Astrocyte (in vitro differentiated cells and primary cell): ENCODE data around the gene NSMCE1. TPM values are rescaled to one million over a fixed set of nuclear protein-coding genes. Genes with fewer than 3 reads are reported as not detected.

Source experiments
- DNase-seq: peaks from one replicate; pipeline ENCODE4 v3.0.0-alpha.2; 2010; ENCODE audit warnings: low read depth
- FAIRE-seq: peaks from 2 replicates; lab custom pipeline; 2011; peaks lifted over from hg19 to GRCh38; lab: Jason Lieb, UNC
- H2AFZ ChIP-seq: 2 replicates; pipeline ENCODE4 v1.6.0; 2012; ENCODE audit warnings: low read depth, low read length, inconsistent platforms
- H3K27ac ChIP-seq: 2 replicates; pipeline ENCODE4 v1.5.1; 2011; ENCODE audit warnings: low read depth, low read length, inconsistent platforms
- H3K27me3 ChIP-seq: 2 replicates; pipeline ENCODE4 v1.6.0; 2011; ENCODE audit warnings: low read length, inconsistent platforms; ENCODE audit not compliant: insufficient read depth
- H3K36me3 ChIP-seq: 2 replicates; pipeline ENCODE4 v1.5.1; 2011; ENCODE audit warnings: low read length, inconsistent platforms; ENCODE audit not compliant: insufficient read depth
- H3K4me1 ChIP-seq: 2 replicates; pipeline ENCODE4 v1.5.1; 2011; ENCODE audit warnings: low read length, inconsistent platforms; ENCODE audit not compliant: insufficient read depth
- H3K4me2 ChIP-seq: 2 replicates; pipeline ENCODE4 v1.6.0; 2012; ENCODE audit warnings: low read length, inconsistent platforms
- H3K4me3 ChIP-seq: 2 replicates; pipeline ENCODE4 v1.5.1; 2011; ENCODE audit warnings: low read depth, mild to moderate bottlenecking, low read length, inconsistent platforms; ENCODE audit not compliant: insufficient read depth
- H3K79me2 ChIP-seq: 2 replicates; pipeline ENCODE4 v1.6.0; 2012; ENCODE audit warnings: mild to moderate bottlenecking, low read length, inconsistent platforms; ENCODE audit not compliant: insufficient read depth
- H3K9ac ChIP-seq: 2 replicates; pipeline ENCODE4 v1.6.0; 2012; ENCODE audit warnings: mild to moderate bottlenecking, low read length, inconsistent platforms
- H3K9me3 ChIP-seq: 2 replicates; pipeline ENCODE4 v1.5.1; 2012; ENCODE audit warnings: low read depth, mild to moderate bottlenecking, low read length, inconsistent platforms; ENCODE audit not compliant: insufficient read depth
- H4K20me1 ChIP-seq: 2 replicates; pipeline ENCODE4 v1.6.0; 2012; ENCODE audit warnings: low read length, inconsistent platforms; ENCODE audit not compliant: insufficient read depth
- H3K27ac Mint-ChIP-seq: one replicate; pipeline ENCODE4 v1.8.0; 2021; ENCODE audit warnings: mild to moderate bottlenecking, mixed read lengths; ENCODE audit not compliant: unreplicated experiment
- H3K27me3 Mint-ChIP-seq: one replicate; pipeline ENCODE4 v1.8.0; 2021; ENCODE audit warnings: low read depth, mixed read lengths; ENCODE audit not compliant: unreplicated experiment
- H3K36me3 Mint-ChIP-seq: one replicate; pipeline ENCODE4 v1.8.0; 2021; ENCODE audit warnings: low read depth, mixed read lengths; ENCODE audit not compliant: unreplicated experiment
- H3K4me1 Mint-ChIP-seq: one replicate; pipeline ENCODE4 v1.8.0; 2021; ENCODE audit warnings: low read depth, mixed read lengths; ENCODE audit not compliant: unreplicated experiment
- H3K4me3 Mint-ChIP-seq: one replicate; pipeline ENCODE4 v1.8.0; 2021; ENCODE audit warnings: mild to moderate bottlenecking, moderate library complexity, mixed read lengths; ENCODE audit not compliant: unreplicated experiment
- H3K9me3 Mint-ChIP-seq: one replicate; pipeline ENCODE4 v1.8.0; 2021; ENCODE audit warnings: mild to moderate bottlenecking, mixed read lengths; ENCODE audit not compliant: unreplicated experiment
- CTCF ChIP-seq: IDR thresholded peaks from 2 replicates; pipeline ENCODE4 v1.5.1; 2011; ENCODE audit warnings: low read depth, mild to moderate bottlenecking, inconsistent platforms, low read length, moderate library complexity; ENCODE audit not compliant: insufficient read depth
- EZH2 ChIP-seq: IDR thresholded peaks from 2 replicates; pipeline ENCODE4 v1.6.1; 2012; ENCODE audit warnings: mild to moderate bottlenecking, low read length, inconsistent platforms; ENCODE audit not compliant: insufficient read depth
- total RNA-seq: library from RNA; stranded (reverse); gene quantifications from 2 replicates; pipeline ENCODE4 v1.2.1, GENCODE V29; 2021

NSMCE1 gene
- total RNA-seq, 1 donor from 2014 or later, result 12.1 TPM

- H3K4me1 ChIP-seq, result peaks cover 22% of the 10 kb centered on the region
- H3K4me1 Mint-ChIP-seq, result peaks cover 25% of the 10 kb centered on the region
- H3K27ac Mint-ChIP-seq, result no peak overlapping the region
- H2AFZ ChIP-seq, result no peak overlapping the region
- H3K27me3 ChIP-seq, result no peaks in the 10 kb centered on the region
- no peak overlapping the region for H3K4me3 Mint-ChIP-seq
- no peaks in the 10 kb centered on the region for H3K27me3 Mint-ChIP-seq
- no peaks in the 10 kb centered on the region for H3K36me3 Mint-ChIP-seq
- H3K9ac ChIP-seq, result no peak overlapping the region
- H3K27ac ChIP-seq, result no peak overlapping the region
- H4K20me1 ChIP-seq, result no peaks in the 10 kb centered on the region
- H3K79me2 ChIP-seq, result peaks cover 12% of the 10 kb centered on the region
- no peaks in the 10 kb centered on the region for H3K36me3 ChIP-seq
- no peak for DNase-seq
- no peak overlapping the region for H3K4me3 ChIP-seq
- no peaks in the 10 kb centered on the region for H3K9me3 ChIP-seq
- no peak for TF ChIP-seq EZH2
- TF ChIP-seq CTCF, result no peak
- no peaks in the 10 kb centered on the region for H3K9me3 Mint-ChIP-seq
- FAIRE-seq, result no peak
- H3K4me2 ChIP-seq, result no peak overlapping the region
Observed at GRCh38 chr16:27256861-27257260, 11.7 kb downstream of the NSMCE1 start.

GRCh38 chr16:27254262-27254811, 14.2 kb downstream of the NSMCE1 start:
- no peak overlapping the region for H3K4me2 ChIP-seq
- H3K27me3 ChIP-seq, result no peaks in the 10 kb centered on the region
- Mint-ChIP-seq H3K4me3 (no peak overlapping the region), H3K27ac (no peak overlapping the region), H3K27me3 (no peaks in the 10 kb centered on the region), H3K4me1 (peaks cover 32% of the 10 kb centered on the region), H3K9me3 (no peaks in the 10 kb centered on the region), H3K36me3 (no peaks in the 10 kb centered on the region)
- no peak overlapping the region for H3K4me3 ChIP-seq
- no peak overlapping the region for H3K9ac ChIP-seq
- FAIRE-seq (no peak), DNase-seq (no peak)
- no peaks in the 10 kb centered on the region for H4K20me1 ChIP-seq
- H3K27ac ChIP-seq, result peak overlapping the region; percentile 70
- peaks cover 22% of the 10 kb centered on the region for H3K4me1 ChIP-seq
- no peaks in the 10 kb centered on the region for H3K9me3 ChIP-seq
- no peaks in the 10 kb centered on the region for H3K36me3 ChIP-seq
- TF ChIP-seq EZH2, result no peak
- no peak for TF ChIP-seq CTCF
- no peak overlapping the region for H2AFZ ChIP-seq
- H3K79me2 ChIP-seq, result peaks cover 5% of the 10 kb centered on the region

GRCh38 chr16:27253526-27253930, 15.0 kb downstream of the NSMCE1 start:
- peaks cover 21% of the 10 kb centered on the region for H3K4me1 ChIP-seq
- peak overlapping the region; percentile 60 for H3K4me2 ChIP-seq
- H3K9me3 Mint-ChIP-seq, result no peaks in the 10 kb centered on the region
- peak overlapping the region; percentile 89 for H3K27ac Mint-ChIP-seq
- H3K9ac ChIP-seq, result peak overlapping the region; percentile 25
- no peak for TF ChIP-seq EZH2
- no peak for TF ChIP-seq CTCF
- no peaks in the 10 kb centered on the region for H4K20me1 ChIP-seq
- no peak overlapping the region for H3K4me3 Mint-ChIP-seq
- H3K4me1 Mint-ChIP-seq, result peaks cover 30% of the 10 kb centered on the region
- H3K9me3 ChIP-seq, result no peaks in the 10 kb centered on the region
- peak overlapping the region; percentile 70 for H3K27ac ChIP-seq
- DNase-seq (peak; percentile 87), FAIRE-seq (peak; percentile 52)
- no peaks in the 10 kb centered on the region for H3K27me3 Mint-ChIP-seq
- no peaks in the 10 kb centered on the region for H3K27me3 ChIP-seq
- H3K79me2 ChIP-seq, result no peaks in the 10 kb centered on the region
- no peaks in the 10 kb centered on the region for H3K36me3 ChIP-seq
- no peak overlapping the region for H2AFZ ChIP-seq
- no peak overlapping the region for H3K4me3 ChIP-seq
- H3K36me3 Mint-ChIP-seq, result no peaks in the 10 kb centered on the region
